HepG2 (cell line): Measurements from ENCODE around the gene FASTK. TPM values are rescaled to one million over a fixed set of nuclear protein-coding genes. Genes with fewer than 3 reads are reported as not detected.

Experiments used
- ARID2 ChIP-seq: sonication (generic); formaldehyde crosslinking; IDR thresholded peaks from 2 replicates; pipeline ENCODE4 v1.8.1; 2022; ENCODE audit warnings: mild to moderate bottlenecking, missing genetic modification reagents, borderline replicate concordance
- BORCS8-MEF2B ChIP-seq: sonication (generic); formaldehyde crosslinking; IDR thresholded peaks from 2 replicates; pipeline ENCODE4 v1.8.0; 2022; ENCODE audit warnings: mild to moderate bottlenecking, missing genetic modification reagents
- GTF2F1 ChIP-seq: fragments of 150-350 bp; IDR thresholded peaks from 2 replicates; pipeline ENCODE4 v1.6.1; 2014; ENCODE audit warnings: low read length
- RXRA ChIP-seq: sonication (generic); formaldehyde crosslinking; IDR thresholded peaks from 2 replicates; pipeline ENCODE4 v1.5.1; 2020; ENCODE audit warnings: missing genetic modification reagents
- SMAD9 ChIP-seq: sonication (generic); formaldehyde crosslinking; IDR thresholded peaks from 2 replicates; pipeline ENCODE4 v1.5.1; 2020; ENCODE audit warnings: mild to moderate bottlenecking, missing genetic modification reagents
- SP1 ChIP-seq, 2 experiments: fragments of 450-650 bp in 1 of 2; sonication (generic) in 1 of 2; formaldehyde crosslinking in 1 of 2; IDR thresholded peaks; 2 replicates each; pipeline versions ENCODE4 v1.4.0 to v1.6.1; 2016 to 2020; ENCODE audit warnings: missing genetic modification reagents in 1 of 2
- ZNF138 ChIP-seq: sonication (generic); formaldehyde crosslinking; IDR thresholded peaks from 2 replicates; pipeline ENCODE4 v1.5.0; 2020; ENCODE audit warnings: mild to moderate bottlenecking, low read depth, missing genetic modification reagents
- ZNF407 ChIP-seq: sonication (generic); formaldehyde crosslinking; IDR thresholded peaks from one replicate; pipeline ENCODE4 v1.5.1; 2020; ENCODE audit warnings: mild to moderate bottlenecking, missing genetic modification reagents; ENCODE audit errors: not compliant biosample characterization
- ZNF562 ChIP-seq: sonication (generic); formaldehyde crosslinking; IDR thresholded peaks from 2 replicates; pipeline ENCODE4 v1.8.0; 2022; ENCODE audit warnings: missing genetic modification reagents, borderline replicate concordance
- ZNF572 ChIP-seq: sonication (generic); formaldehyde crosslinking; IDR thresholded peaks from 2 replicates; pipeline ENCODE4 v1.5.1; 2020; ENCODE audit warnings: mild to moderate bottlenecking, missing genetic modification reagents
- ZNF777 ChIP-seq: sonication (generic); formaldehyde crosslinking; IDR thresholded peaks from 2 replicates; pipeline ENCODE4 v1.4.0; 2020; ENCODE audit warnings: missing genetic modification reagents
- ZSCAN29 ChIP-seq: sonication (generic); formaldehyde crosslinking; conservative IDR thresholded peaks from 2 replicates; pipeline ENCODE4 v1.4.0; 2020; ENCODE audit warnings: mild to moderate bottlenecking, missing genetic modification reagents
- polyA plus RNA-seq, 8 experiments: library from polyadenylated mRNA; depleted of rRNA in 3 of 8; stranded (reverse) in 7 of 8; unstranded in 1 of 8; fragments of >200 nt; fragmentation: Illumina TruSeq in 4 of 8; extraction: Trizol in 4 of 8; gene quantifications; 2 replicates each; pipeline versions ENCODE4 v1.2.1 to v1.2.3, GENCODE V29; 2011 to 2016; ENCODE audit warnings: low read depth in 4 of 8, missing spikeins in 1 of 8, mixed read lengths in 1 of 8; ENCODE audit not compliant: insufficient read depth in 1 of 8
- total RNA-seq, 5 experiments: library from RNA; depleted of rRNA; stranded (reverse); fragments of >200 nt; fragmentation: Illumina TruSeq; extraction: Trizol; gene quantifications; 2 replicates each; pipeline ENCODE4 v1.2.3, GENCODE V29; 2016; ENCODE audit warnings: low read depth in 1 of 5
- TF ChIP-seq, protein P1 (sequence below): sonication (generic); formaldehyde crosslinking; IDR thresholded peaks from 2 replicates; pipeline ENCODE4 v1.8.1; 2023; ENCODE audit warnings: mild to moderate bottlenecking, missing genetic modification reagents, borderline replicate concordance
- TF ChIP-seq, protein P2 (sequence below): sonication (generic); formaldehyde crosslinking; IDR thresholded peaks from 2 replicates; pipeline ENCODE4 v1.4.0; 2020; ENCODE audit warnings: missing genetic modification reagents
- TF ChIP-seq, protein P3 (sequence below): sonication (generic); formaldehyde crosslinking; IDR thresholded peaks from 2 replicates; pipeline ENCODE4 v1.5.0; 2020; ENCODE audit warnings: mild to moderate bottlenecking, low read depth, missing genetic modification reagents, borderline replicate concordance
- TF ChIP-seq, protein P4 (sequence below): sonication (generic); formaldehyde crosslinking; IDR thresholded peaks from 2 replicates; pipeline ENCODE4 v1.9.0; 2021; ENCODE audit warnings: missing genetic modification reagents, mild to moderate bottlenecking, borderline replicate concordance
- TF ChIP-seq, protein P5 (sequence below): sonication (generic); formaldehyde crosslinking; IDR thresholded peaks from 2 replicates; pipeline ENCODE4 v1.8.0; 2022; ENCODE audit warnings: missing genetic modification reagents, mild to moderate bottlenecking, borderline replicate concordance

FASTK gene
- total and polyA plus RNA-seq, 2 of the 13 experiments (the other 11 are each of a cell fraction or from before 2014, with no cell fraction given): 52.9 to 55.7 TPM

DNA sequence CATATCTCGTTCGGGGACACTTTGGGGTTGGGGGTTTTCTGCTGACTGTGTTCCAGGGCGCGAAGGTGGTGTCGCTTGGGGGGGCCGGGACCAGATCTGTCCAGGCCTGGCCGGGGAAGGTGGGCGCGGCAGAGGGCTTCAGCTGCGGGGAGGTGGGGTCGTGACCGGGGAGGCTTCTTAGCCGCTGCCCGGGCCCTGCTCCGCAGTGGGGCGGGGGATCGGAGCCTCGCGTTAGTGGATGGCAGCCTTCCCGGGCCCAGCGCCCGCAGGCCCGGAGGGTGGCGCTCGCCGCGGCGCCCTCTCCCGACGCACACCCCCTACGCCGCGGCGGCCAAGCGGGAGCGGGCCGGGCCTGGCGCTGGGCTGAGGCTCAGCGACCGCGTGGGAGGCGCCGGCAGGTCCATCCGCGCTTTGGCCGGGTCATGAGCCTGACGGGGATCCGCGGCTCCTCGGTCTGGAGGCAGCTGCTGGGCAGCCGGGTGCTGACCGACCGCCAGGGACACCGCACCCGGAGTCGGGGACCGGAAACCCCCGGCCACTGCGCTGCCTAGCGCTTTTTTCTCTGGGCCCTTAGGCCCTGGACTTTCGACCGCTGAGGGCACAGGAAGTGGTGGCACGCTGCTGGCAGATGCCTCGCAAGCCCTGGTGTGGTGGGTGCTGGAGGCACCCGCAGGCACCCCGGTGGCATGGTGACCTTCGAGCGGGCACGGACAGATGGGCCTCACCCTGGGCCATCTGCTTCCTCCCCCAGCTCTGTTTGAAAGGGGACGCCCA, 6.8 kb upstream of the FASTK start (continued):
- TF ChIP-seq, protein P1, sequence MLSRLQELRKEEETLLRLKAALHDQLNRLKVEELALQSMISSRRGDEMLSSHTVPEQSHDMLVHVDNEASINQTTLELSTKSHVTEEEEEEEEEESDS: no peak
- TF ChIP-seq ZNF407 (no peak), ZNF777 (CRISPR knock-in tag) (peak; percentile 52; the same call in 1 of the 2 replicates), RXRA (CRISPR knock-in tag) (no peak), BORCS8-MEF2B (CRISPR knock-in tag) (no peak), GTF2F1 (no peak), ZNF562 (CRISPR knock-in tag) (no peak), ZNF138 (no peak), ZSCAN29 (no peak), SMAD9 (CRISPR knock-in tag) (no peak), ZNF572 (CRISPR knock-in tag) (no peak), SP1 (IDR thresholded peaks at IDR 0.05) (no peak), SP1 (CRISPR knock-in tag; IDR thresholded peaks at IDR 0.05) (no peak), ARID2 (CRISPR knock-in tag) (no peak)
- TF ChIP-seq, protein P2, sequence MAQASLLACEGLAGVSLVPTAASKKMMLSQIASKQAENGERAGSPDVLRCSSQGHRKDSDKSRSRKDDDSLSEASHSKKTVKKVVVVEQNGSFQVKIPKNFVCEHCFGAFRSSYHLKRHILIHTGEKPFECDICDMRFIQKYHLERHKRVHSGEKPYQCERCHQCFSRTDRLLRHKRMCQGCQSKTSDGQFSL (CRISPR knock-in tag): 0 out of 2 replicates have a peak, but pooled peaks have one; percentile 35
- TF ChIP-seq, protein P3, sequence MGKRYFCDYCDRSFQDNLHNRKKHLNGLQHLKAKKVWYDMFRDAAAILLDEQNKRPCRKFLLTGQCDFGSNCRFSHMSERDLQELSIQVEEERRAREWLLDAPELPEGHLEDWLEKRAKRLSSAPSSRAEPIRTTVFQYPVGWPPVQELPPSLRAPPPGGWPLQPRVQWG (CRISPR knock-in tag): no peak
- TF ChIP-seq, protein P4, sequence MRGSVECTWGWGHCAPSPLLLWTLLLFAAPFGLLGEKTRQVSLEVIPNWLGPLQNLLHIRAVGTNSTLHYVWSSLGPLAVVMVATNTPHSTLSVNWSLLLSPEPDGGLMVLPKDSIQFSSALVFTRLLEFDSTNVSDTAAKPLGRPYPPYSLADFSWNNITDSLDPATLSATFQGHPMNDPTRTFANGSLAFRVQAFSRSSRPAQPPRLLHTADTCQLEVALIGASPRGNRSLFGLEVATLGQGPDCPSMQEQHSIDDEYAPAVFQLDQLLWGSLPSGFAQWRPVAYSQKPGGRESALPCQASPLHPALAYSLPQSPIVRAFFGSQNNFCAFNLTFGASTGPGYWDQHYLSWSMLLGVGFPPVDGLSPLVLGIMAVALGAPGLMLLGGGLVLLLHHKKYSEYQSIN (CRISPR knock-in tag): no peak
- TF ChIP-seq, protein P5, sequence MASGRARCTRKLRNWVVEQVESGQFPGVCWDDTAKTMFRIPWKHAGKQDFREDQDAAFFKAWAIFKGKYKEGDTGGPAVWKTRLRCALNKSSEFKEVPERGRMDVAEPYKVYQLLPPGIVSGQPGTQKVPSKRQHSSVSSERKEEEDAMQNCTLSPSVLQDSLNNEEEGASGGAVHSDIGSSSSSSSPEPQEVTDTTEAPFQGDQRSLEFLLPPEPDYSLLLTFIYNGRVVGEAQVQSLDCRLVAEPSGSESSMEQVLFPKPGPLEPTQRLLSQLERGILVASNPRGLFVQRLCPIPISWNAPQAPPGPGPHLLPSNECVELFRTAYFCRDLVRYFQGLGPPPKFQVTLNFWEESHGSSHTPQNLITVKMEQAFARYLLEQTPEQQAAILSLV: no peak
